ENCODE results near the gene ITGA5.
"Not testable (repeated sequence)": the region's sequence is repeated elsewhere in the genome, so short reads cannot be mapped to it uniquely, and the experiment has no call there.

Gene ITGA5

GRCh38 chr12:54370171-54370730 is 48.8 kb downstream of the ITGA5 start:
- peak; percentile 60 for DNase-seq (ENCODE audit: low read depth)

DNA sequence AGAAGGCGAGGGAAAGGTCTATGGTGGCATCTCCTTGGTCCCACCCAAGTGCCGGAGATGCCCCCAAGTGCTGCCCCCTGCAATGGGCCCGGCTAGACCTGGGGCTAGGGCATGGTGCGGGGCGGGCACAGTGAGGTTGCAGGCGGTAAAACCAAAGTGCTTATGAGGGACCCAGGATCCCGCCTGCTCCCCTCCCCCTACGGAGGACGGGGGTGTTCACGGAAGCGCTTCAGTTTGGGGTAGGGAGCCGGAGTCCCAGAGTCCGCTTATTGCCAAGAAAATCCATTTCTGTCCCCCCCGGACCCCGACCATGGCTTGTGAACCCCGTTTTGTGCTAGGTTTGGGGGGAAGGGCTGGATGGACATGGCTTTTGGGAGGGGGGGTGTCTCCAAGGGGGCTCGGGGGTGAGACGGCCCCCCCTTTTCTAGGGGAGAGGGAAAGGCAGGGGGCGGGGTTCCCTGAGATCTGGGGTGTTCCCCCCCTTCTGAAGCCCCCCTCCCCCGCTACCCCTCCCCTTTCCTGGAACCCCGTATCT is 49.4 kb downstream of the ITGA5 start:
- DNase-seq (ENCODE audit: low read depth), result no peak

- peak; percentile 64 for DNase-seq (ENCODE audit: low read depth)
Measured at GRCh38 chr12:54368709-54369596, 50.1 kb downstream of the ITGA5 start.

GRCh38 chr12:54368025-54368708 is 50.9 kb downstream of the ITGA5 start:
- DNase-seq (ENCODE audit: low read depth), result no peak

GRCh38 chr12:54364413-54364812 is 54.7 kb downstream of the ITGA5 start, which contains the start of gene GPR84:
GPR84 (minus strand) TSS chr12:54364486; CDS start chr12:54363851, 635 bp downstream.
- no peak for DNase-seq (ENCODE audit: low read depth)

- DNase-seq (ENCODE audit: low read depth), result no peak
Measured at GRCh38 chr12:54363618-54364017, 55.4 kb downstream of the ITGA5 start.

DNA sequence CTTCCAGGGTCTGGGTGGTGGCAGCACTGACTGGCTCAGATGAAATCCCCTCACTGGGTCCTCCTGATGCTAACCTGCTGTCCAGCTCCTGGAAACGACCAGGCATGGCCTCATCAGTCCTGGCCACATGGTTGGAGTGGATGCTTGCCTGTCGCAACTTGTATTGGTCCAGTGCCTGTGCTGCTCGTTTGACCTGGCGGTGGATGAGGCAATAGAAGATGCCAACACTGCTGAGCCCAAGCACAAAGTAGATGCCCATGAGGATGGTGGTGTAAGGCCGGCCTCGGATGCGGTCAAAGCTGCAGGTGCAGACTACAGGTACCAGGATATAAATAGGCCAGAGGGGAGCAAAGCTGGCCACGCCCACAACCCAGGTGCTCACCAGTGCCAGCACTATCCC is 56.0 kb downstream of the ITGA5 start:
- no peak for DNase-seq (ENCODE audit: low read depth)

DNA sequence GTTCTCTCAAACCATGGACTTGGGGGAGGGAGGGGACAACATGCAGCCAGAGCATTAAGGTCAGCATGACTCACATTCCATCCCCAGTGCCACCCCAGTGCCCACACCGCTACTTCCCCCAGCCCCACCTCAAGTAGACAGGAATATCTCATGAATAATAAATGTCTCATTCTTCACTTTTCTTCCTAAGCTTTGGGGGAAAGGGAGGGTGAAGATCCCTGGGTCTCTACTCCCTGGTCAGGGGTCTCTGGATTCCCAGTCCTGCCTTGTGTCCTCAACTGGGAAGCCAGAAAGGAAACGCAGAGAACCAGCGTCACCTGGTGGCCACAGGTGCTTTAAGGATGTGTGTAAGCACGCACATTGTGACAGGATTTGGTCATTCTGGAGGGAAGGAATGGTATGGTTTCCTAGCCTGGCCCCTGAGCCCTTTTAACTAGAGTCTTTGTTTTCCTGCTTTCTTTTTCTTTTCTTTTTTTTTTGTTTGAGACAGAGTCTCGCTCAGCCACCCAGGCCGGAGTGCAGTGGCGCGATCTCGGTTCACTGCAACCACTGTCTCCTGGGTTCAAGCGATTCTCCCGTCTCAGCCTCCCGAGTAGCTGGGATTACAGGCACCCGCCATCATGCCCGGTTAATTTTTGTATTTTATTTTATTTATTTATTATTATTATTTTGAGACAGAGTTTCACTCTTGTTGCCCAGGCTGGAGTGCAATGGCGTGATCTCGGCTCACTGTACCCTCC is 58.2 kb downstream of the ITGA5 start:
- DNase-seq (ENCODE audit: low read depth), result no peak

- DNase-seq (ENCODE audit: low read depth), result no peak
Measured at GRCh38 chr12:54359762-54360351, 59.2 kb downstream of the ITGA5 start.

DNA sequence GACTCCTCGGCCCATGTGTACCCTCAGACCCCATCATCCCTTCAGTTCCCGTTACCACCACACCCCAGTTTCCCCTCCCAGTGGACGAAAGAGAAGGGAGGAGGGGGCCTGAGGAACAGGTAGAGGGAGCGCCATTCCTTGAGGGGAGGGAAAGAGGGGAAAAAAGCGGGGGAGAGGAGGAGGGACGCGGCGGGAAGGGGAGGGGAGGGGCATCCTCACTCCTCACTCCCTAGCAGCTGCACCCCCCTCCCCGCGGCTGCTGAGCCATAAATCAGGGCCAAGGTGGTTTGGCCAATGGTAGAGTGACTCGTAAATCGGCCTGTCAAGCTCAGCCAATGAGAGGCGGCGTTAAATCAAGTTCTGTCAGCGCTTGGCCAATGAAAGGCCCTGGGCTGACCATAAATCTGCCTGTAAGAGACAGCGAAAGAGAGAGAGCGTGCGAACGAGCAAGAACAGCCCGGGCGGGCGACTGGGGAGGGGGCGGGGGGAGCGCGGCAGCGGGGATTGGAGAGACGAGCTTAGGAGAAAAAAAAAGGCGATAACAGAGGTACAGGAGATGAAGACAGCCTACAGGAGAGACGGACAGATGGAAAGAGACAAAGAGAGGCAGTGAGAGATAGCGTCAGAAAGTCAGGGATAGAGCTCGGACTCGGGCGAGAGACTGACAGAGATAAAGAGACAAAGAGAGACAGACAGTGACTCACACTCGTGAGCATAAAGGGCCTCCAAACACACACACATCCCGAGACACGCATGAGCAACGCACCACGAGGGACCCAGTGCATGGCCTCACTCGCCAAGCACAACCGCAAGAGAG is 59.9 kb downstream of the ITGA5 start:
- peak; percentile 96 for DNase-seq (ENCODE audit: low read depth)

GRCh38 chr12:54358191-54358944 is 60.7 kb downstream of the ITGA5 start:
- DNase-seq (ENCODE audit: low read depth), result no peak

DNA sequence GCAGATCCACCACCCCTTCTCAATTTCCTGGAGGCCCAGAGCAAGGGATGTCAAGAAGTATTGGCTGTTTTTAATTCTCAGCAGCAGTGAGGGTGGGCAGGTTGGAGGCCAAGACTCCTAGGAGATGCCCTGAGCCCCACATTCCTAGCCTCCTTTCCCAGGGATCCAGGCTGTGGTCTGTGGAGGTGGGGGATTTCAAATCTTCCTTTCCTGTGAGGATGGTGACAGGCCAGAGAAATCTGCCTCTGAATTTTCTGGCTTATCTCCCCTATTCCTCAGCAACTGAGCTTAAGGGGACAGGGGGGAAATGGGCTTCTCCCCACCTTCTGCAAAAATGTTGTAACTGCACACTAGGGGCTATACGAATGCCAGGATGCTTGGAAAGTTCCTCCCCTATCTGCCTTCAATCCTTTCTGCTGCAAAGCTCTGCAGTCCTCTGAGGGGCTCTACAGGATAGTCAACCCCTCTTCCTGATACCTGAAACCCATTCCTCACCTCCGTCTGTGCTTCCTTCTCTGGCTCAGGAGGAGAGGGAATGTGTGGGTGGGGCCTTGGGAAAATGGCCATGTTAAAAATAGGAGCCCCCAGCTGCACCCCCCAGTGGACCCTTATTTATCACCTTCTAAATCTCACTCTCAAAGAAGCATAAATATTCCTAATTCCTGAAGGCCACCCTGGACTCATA is 61.4 kb downstream of the ITGA5 start:
- no peak for DNase-seq (ENCODE audit: low read depth)

GRCh38 chr12:54356951-54357356 is 62.1 kb downstream of the ITGA5 start:
- DNase-seq (ENCODE audit: low read depth), result no peak

DNA sequence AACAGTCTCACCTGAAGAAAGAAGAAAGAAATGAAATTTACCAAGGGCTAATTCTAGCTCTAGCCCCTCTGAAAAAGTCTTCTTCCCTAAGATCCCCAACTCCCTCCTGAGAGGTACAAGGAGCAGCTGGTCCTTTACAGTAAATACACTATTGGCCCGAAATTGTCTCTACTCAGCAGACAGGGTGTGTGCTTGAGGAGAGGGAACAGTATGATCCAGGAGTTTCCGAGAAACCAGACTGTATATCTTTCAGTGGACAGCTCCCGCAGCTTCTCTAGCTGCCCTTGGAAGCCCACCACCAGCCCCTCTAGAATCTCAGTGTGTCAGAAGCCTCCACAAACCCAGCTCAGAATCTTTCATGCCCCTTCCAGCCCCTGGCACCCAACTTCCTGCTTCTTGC is 62.8 kb downstream of the ITGA5 start:
- DNase-seq (ENCODE audit: low read depth), result no peak

DNA sequence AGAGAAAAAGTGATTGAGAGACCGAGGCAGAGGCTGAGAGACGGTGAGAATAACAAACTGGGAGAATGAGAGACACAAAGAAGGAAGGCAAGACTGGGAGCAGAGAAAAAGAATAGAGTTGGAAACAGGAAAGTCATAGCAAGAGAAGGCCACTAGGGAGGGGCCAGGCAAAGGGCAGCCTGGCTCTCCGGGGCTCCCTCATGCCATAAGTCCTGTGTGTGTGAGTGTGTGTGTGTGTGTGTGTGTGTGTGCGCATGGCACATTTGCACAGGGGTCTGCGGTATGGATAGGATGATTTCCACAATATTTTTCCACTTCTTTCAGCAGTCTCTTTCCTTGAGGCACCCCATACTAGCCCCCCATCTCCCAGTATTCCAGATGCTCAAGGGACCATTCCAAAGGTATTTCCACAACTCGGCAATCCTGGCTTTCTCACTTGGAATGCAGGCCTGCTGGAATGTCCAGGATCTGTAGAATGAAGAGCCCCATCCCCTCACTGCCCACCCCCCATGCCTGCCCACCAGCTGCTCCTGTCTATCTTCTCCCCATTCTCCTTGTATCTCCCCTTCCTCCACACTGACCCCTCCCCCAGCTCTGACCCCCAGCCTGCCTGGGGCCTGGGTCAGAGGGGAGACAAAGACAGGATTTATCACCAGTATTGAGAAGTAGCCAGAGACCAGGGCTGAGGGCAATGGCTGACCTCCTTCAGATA is 63.8 kb downstream of the ITGA5 start:
- no peak for DNase-seq (ENCODE audit: low read depth)

GRCh38 chr12:54354271-54354670 is 64.8 kb downstream of the ITGA5 start:
- DNase-seq (ENCODE audit: low read depth), result not testable (repeated sequence)

DNA sequence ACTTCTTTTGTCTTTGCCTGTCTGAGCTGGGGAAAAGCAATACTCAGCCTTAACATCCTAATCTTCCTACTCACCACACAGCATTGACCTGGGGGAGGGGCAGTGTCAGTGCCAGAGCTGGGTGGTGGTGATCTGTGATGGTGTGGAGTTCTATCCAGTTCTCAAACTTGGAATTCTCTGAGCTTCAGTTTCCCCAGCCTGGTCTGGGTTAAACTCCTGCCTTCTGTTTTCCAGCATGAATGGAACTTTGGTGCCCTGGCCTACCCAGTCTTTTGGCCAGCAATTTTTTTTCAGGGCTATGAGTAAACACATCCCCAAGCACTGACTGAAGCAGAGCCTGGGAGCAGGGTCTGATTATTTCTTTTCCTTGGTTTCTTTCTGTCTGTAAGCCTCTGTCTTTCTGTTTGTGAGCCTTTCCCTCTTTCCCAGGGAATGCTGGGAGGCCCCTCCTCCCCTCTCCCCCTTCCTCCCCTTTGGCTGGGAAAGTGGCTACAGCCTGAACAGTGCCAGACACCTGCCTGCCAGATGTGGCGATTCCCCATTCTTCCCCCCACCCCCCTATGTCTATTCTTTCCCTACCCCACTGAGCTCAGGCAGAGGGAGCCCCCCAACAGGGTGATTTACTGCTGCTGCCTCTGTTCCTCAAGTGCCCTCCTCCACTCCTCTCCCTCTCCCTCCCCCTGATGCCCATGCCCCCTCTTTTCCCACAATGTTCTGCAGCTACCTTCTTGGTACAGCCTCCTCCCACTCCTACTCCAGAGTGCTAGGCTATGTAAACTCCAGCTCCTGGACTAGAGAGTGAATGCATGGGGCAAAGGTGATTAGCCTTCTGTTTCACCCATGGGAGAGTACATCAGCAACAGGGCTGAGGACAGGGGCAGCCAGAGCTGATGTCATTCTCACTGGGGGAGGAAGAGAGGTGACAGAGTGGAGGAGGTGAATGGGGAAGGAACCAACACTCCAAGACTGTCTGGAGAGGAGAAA is 65.9 kb downstream of the ITGA5 start:
- DNase-seq (ENCODE audit: low read depth), result no peak
